Body of pancreas (tissue), 4 donors: Measurements from ENCODE around the gene APC2. TPM values are rescaled to one million over a fixed set of nuclear protein-coding genes. Genes with fewer than 3 reads are reported as not detected.

ENCODE experiments used
- ATAC-seq: fragments of 150-250 bp; one replicate; pipeline ENCODE4 v1.9.1; 2016
- DNase-seq, 4 donors: peaks; one replicate each; pipeline ENCODE4 v3.0.0-alpha.2; 2019
- H3K27ac ChIP-seq, 4 donors: fragments of 200-600 bp; sonication (generic); 1 replicate in 3 of 4; 2 replicates in 1 of 4; pipeline versions ENCODE4 v1.5.1 to v1.6.1; 2016 to 2019; ENCODE audit warnings: mild to moderate bottlenecking in 1 of 4, mixed read lengths in 1 of 4, moderate library complexity in 1 of 4
- H3K27me3 ChIP-seq, 2 donors: fragments of 200-600 bp; sonication (generic); one replicate each; pipeline ENCODE4 v1.6.0; 2016; ENCODE audit warnings: mild to moderate bottlenecking in 1 of 2
- H3K36me3 ChIP-seq, 2 donors: fragments of 200-600 bp; sonication (generic); replicated peaks in 1 of 2; 2 replicates each; pipeline ENCODE4 v1.5.1; 2016; ENCODE audit warnings: low read depth in 2 of 2; ENCODE audit not compliant: insufficient read depth in 1 of 2
- H3K4me1 ChIP-seq: fragments of 200-600 bp; sonication (generic); one replicate; pipeline ENCODE4 v1.6.0; 2016
- H3K4me3 ChIP-seq, 2 donors: fragments of 200-600 bp; sonication (generic); 1 replicate in 1 of 2; 2 replicates in 1 of 2; pipeline ENCODE4 v1.5.1; 2016 to 2019
- H3K9me3 ChIP-seq, 3 donors: fragments of 200-600 bp; sonication (generic); 1 replicate in 2 of 3; 2 replicates in 1 of 3; pipeline ENCODE4 v1.5.1; 2016
- POLR2A ChIP-seq, 3 donors: fragments of 450-650 bp; IDR thresholded peaks; one replicate each; pipeline ENCODE4 v1.6.1; 2016; ENCODE audit warnings: antibody characterized with exemption in 3 of 3, mild to moderate bottlenecking in 2 of 3
- WGBS, 2 donors: methylation state at CpG; one replicate each; pipeline ENCODE4 v1.1.5; 2017; 5-methylcytosine and 5-hydroxymethylcytosine counted together
- intact Hi-C: fragments of 100-400 bp; cut with DNase I; formaldehyde crosslinking; loops from one replicate; pipeline ENCODE4 v1.15.1; 2023
- total RNA-seq, 2 donors: library from RNA; depleted of rRNA; stranded (reverse); fragments of >200 nt; gene quantifications; one replicate each; pipeline ENCODE4 v1.1.0, GENCODE V29; 2016
- TF ChIP-seq, protein P1 (sequence below), 7 experiments: fragments of 450-650 bp in 4 of 7; fragments of 200-600 bp in 3 of 7; sonication (generic) in 3 of 7; IDR thresholded peaks; one replicate each; pipeline ENCODE4 v1.5.1; 2016 to 2019; ENCODE audit warnings: antibody characterized with exemption in 7 of 7

The APC2 gene
- total RNA-seq, 2 donors from 2014 or later: 0.26 TPM; not detected in 1

DNA sequence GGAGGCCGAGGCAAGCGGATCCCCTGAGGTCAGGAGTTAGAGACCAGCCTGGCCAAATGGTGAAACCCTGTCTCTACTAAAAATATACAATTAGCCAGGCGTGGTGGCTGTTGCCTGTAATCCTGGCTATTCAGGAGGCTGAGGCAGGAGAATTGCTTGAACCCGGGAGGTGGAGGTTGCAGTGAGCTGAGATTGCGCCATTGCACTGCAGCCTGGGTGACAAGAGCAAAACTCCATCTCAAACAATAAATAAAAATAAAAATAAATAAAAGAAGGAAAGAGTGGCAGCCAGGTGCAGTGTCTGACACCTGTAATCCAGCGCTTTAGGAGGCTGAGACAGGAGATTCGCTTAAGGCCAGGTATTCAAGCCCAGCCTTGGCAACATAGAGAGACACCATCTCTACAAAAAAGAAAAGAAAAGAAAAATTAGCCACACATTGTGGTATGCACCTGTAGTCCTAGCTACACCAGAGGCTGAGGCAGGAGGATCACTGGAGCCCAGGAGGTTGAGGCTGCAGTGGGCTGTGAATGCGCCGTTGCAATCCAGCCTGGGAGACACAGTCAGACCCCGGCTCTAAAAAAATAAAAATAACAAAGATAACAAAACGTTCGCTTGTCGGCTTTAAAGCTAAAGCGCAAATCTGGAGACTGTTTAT, 52.6 kb downstream of the APC2 start:
- Histone ChIP-seq H3K4me1 (peaks cover 31% of the 10 kb centered on the region), H3K36me3 (no peaks in the 10 kb centered on the region), H3K9me3 (no peaks in the 10 kb centered on the region), H3K27me3 (no peaks in the 10 kb centered on the region), H3K4me3 (no peak overlapping the region), H3K27ac (no peak overlapping the region)
- DNase-seq: no peak
- TF ChIP-seq, protein P1, sequence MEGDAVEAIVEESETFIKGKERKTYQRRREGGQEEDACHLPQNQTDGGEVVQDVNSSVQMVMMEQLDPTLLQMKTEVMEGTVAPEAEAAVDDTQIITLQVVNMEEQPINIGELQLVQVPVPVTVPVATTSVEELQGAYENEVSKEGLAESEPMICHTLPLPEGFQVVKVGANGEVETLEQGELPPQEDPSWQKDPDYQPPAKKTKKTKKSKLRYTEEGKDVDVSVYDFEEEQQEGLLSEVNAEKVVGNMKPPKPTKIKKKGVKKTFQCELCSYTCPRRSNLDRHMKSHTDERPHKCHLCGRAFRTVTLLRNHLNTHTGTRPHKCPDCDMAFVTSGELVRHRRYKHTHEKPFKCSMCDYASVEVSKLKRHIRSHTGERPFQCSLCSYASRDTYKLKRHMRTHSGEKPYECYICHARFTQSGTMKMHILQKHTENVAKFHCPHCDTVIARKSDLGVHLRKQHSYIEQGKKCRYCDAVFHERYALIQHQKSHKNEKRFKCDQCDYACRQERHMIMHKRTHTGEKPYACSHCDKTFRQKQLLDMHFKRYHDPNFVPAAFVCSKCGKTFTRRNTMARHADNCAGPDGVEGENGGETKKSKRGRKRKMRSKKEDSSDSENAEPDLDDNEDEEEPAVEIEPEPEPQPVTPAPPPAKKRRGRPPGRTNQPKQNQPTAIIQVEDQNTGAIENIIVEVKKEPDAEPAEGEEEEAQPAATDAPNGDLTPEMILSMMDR (IDR thresholded peaks at IDR 0.05): no peak
- no peak for TF ChIP-seq POLR2A (IDR thresholded peaks at IDR 0.05)
- 67 to 72% methylated on average over 14 of the region's 14 CpGs for WGBS, 2 donors
- intact Hi-C loops: no loop called here
- ATAC-seq: no peak

DNA sequence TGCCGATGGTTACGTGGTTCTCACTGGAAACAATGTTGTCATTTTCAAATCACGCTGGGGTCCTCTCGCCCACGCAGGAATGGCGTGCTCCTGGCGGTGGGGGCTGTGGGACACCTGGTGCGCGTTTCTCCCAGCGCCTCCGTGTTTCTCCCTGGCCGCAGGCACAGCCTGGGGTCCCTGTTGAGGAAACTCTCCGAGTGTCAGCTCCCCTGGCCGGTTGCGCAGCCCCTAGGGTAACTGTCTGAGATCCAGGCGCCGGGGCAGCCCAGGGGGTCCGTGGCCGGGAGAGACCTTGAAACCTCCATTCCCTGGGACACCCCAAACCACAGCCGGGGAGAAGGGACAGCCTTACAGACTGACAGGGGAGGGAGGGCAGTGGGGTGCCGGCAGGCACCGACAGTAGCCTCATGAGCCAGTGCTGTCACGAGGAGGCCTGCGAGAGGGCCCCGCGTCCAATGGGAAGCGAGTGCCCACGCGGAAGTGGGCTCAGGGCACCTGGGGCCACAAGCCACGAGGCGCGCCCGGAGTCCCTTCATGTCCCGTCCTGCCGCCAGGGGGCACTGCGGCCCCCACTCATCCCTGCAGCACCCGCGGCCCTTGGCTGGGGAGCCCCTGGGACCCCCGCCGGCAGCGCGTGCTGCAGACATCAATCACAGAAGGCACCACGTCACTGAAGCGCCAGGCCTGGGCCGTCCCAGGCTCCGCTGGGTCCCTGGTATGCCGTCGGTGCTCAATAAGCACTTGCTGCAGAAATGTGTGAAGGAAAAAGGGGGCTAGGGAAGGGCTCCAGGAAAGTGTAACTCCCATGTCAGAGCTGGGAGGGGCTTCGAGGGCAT, 53.4 kb downstream of the APC2 start:
- Histone ChIP-seq H3K36me3 (no peaks in the 10 kb centered on the region), H3K9me3 (no peaks in the 10 kb centered on the region), H3K27ac (no peak overlapping the region), H3K27me3 (no peaks in the 10 kb centered on the region), H3K4me1 (peaks cover 36% of the 10 kb centered on the region), H3K4me3 (no peak overlapping the region)
- intact Hi-C loops: no loop called here
- DNase-seq (peak; percentile 43 to 65 (median 50)), ATAC-seq (no peak)
- WGBS, 2 donors: 16 to 43% methylated on average over 12 to 38 of the region's 49 CpGs
- no peak for TF ChIP-seq POLR2A (IDR thresholded peaks at IDR 0.05)
- TF ChIP-seq, protein P1 (IDR thresholded peaks at IDR 0.05): peak; percentile 43 to 68 (median 56)

GRCh38 chr19:1503925-1504773, 54.2 kb downstream of the APC2 start:
- H3K4me3 ChIP-seq: no peak overlapping the region
- ATAC-seq: no peak

DNA sequence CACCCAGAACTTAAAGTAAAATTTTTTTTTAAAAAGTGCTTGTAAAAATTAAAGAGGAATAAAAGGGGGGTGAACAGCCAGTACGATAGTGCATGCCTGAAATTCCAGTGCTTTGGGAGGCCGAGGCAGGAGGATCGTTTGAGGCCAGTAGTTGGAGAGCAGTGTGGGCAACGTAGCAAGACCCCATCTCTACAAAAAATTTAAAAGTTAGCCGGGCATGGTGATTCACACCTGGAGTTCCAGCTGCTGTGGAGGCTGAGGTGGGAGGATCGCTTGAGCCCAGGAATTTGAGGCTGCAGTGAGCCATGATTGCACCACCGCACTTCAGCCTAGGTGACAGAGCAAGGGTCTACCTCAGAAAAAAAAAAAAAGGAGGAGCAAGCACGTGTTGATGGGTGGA, 55.1 kb downstream of the APC2 start:
- peaks cover 36% of the 10 kb centered on the region for H3K4me1 ChIP-seq
- H3K27me3 ChIP-seq: no peaks in the 10 kb centered on the region
- H3K4me3 ChIP-seq: no peak overlapping the region
- ATAC-seq (no peak), DNase-seq (no peak)
- 67 to 73% methylated on average over 8 of the region's 8 CpGs for WGBS, 2 donors
- H3K27ac ChIP-seq: no peak overlapping the region
- H3K36me3 ChIP-seq: no peaks in the 10 kb centered on the region
- intact Hi-C loops: no loop called here
- TF ChIP-seq, protein P1 (IDR thresholded peaks at IDR 0.05): no peak
- TF ChIP-seq POLR2A (IDR thresholded peaks at IDR 0.05): no peak
- H3K9me3 ChIP-seq: no peaks in the 10 kb centered on the region

More at GRCh38 chr19:1503925-1504773, 54.2 kb downstream of the APC2 start:
- Histone ChIP-seq H3K36me3 (no peaks in the 10 kb centered on the region), H3K27me3 (no peaks in the 10 kb centered on the region), H3K9me3 (no peaks in the 10 kb centered on the region), H3K4me1 (peaks cover 36% of the 10 kb centered on the region), H3K27ac (no peak overlapping the region)
- DNase-seq: peak in 1 of 4 donors; percentile 11
- intact Hi-C loops: no loop called here
- TF ChIP-seq, protein P1 (IDR thresholded peaks at IDR 0.05): no peak
- no peak for TF ChIP-seq POLR2A (IDR thresholded peaks at IDR 0.05)
- WGBS, 2 donors: 35 to 37% methylated on average over 10 to 23 of the region's 23 CpGs
